Measurements from ENCODE around the gene PDCD2L. TPM values are rescaled to one million over a fixed set of nuclear protein-coding genes. Genes with fewer than 3 reads are reported as not detected.
"Not testable (repeated sequence)": the region's sequence is repeated elsewhere in the genome, so short reads cannot be mapped to it uniquely, and the experiment has no call there.

Gene PDCD2L
- polyA plus RNA-seq, 1 donor, result 9.2 TPM

DNA sequence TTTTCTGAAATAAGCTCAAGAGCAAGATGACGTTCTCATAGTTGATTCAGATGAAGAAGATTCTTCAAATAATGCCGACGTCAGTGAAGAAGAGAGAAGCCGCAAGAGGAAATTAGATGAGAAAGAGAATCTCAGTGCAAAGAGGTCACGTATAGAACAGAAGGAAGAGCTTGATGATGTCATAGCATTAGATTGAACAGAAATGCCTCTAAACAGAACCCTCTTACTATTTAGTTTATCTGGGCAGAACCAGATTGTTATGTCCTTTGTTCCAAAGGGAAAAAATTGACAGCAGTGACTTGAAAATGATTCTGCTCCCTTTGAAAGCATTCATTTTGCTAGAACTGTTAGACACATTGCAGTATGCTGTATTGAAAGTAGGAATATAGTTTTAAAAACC lies 64.8 kb downstream of the PDCD2L start:
- not testable (repeated sequence) for DNase-seq; H3K9me3 ChIP-seq (ENCODE audit: control insufficient read depth, low read depth, low read length); H3K27me3 ChIP-seq (ENCODE audit: control insufficient read depth, insufficient read depth, low read length); H3K27ac ChIP-seq (ENCODE audit: low read length); H3K4me3 ChIP-seq (ENCODE audit: low read length); H3K4me1 ChIP-seq (ENCODE audit: control insufficient read depth, insufficient read depth, low read length)
- peaks cover 71% of the 10 kb centered on the region for H3K36me3 ChIP-seq (ENCODE audit: control insufficient read depth, insufficient read depth, low read length)
- WGBS (ENCODE audit: insufficient coverage, low lambda C conversion rate), result no CpG with 5 or more reads among the region's 5 CpGs

GRCh38 chr19:34471906-34472700 lies 67.9 kb downstream of the PDCD2L start:
- H3K27ac ChIP-seq (ENCODE audit: low read length), result no peak overlapping the region
- H3K4me1 ChIP-seq (ENCODE audit: control insufficient read depth, insufficient read depth, low read length), result no peaks in the 10 kb centered on the region
- H3K9me3 ChIP-seq (ENCODE audit: control insufficient read depth, low read depth, low read length), result no peaks in the 10 kb centered on the region
- WGBS (ENCODE audit: insufficient coverage, low lambda C conversion rate), result 95% methylated on average over 4 of the region's 8 CpGs
- H3K36me3 ChIP-seq (ENCODE audit: control insufficient read depth, insufficient read depth, low read length), result peaks cover 44% of the 10 kb centered on the region
- H3K27me3 ChIP-seq (ENCODE audit: control insufficient read depth, insufficient read depth, low read length), result no peaks in the 10 kb centered on the region
- DNase-seq, result no peak
- H3K4me3 ChIP-seq (ENCODE audit: low read length), result no peak overlapping the region

- H3K4me1 ChIP-seq (ENCODE audit: control insufficient read depth, insufficient read depth, low read length), result no peaks in the 10 kb centered on the region
- no peaks in the 10 kb centered on the region for H3K9me3 ChIP-seq (ENCODE audit: control insufficient read depth, low read depth, low read length)
- H3K4me3 ChIP-seq (ENCODE audit: low read length), result no peak overlapping the region
- no peak for DNase-seq
- peaks cover 31% of the 10 kb centered on the region for H3K36me3 ChIP-seq (ENCODE audit: control insufficient read depth, insufficient read depth, low read length)
- no peak overlapping the region for H3K27ac ChIP-seq (ENCODE audit: low read length)
- 100% methylated on average over 1 of the region's 4 CpGs for WGBS (ENCODE audit: insufficient coverage, low lambda C conversion rate)
- H3K27me3 ChIP-seq (ENCODE audit: control insufficient read depth, insufficient read depth, low read length), result peaks cover 4% of the 10 kb centered on the region
Measured at GRCh38 chr19:34474233-34474989, 70.2 kb downstream of the PDCD2L start.

- no peak overlapping the region for H3K27ac ChIP-seq (ENCODE audit: low read length)
- H3K36me3 ChIP-seq (ENCODE audit: control insufficient read depth, insufficient read depth, low read length), result peaks cover 26% of the 10 kb centered on the region
- H3K4me1 ChIP-seq (ENCODE audit: control insufficient read depth, insufficient read depth, low read length), result no peaks in the 10 kb centered on the region
- no peaks in the 10 kb centered on the region for H3K9me3 ChIP-seq (ENCODE audit: control insufficient read depth, low read depth, low read length)
- peaks cover 8% of the 10 kb centered on the region for H3K27me3 ChIP-seq (ENCODE audit: control insufficient read depth, insufficient read depth, low read length)
- 100% methylated on average over 2 of the region's 9 CpGs for WGBS (ENCODE audit: insufficient coverage, low lambda C conversion rate)
- no peak for DNase-seq
- H3K4me3 ChIP-seq (ENCODE audit: low read length), result no peak overlapping the region
Measured at GRCh38 chr19:34475026-34475974, 71.1 kb downstream of the PDCD2L start.

Other genes starting within 250 kb of the PDCD2L start
- gene LSM14A, start 231.9 kb upstream of the PDCD2L start, polyA plus RNA-seq, result 105 TPM
- 22.5 TPM for gene GARRE1, start 149.8 kb upstream of the PDCD2L start, polyA plus RNA-seq
- gene GPI, start 39.2 kb upstream of the PDCD2L start, polyA plus RNA-seq, result 159 TPM
- 95.4 TPM for gene UBA2, start 24.0 kb downstream of the PDCD2L start, polyA plus RNA-seq
- gene WTIP, start 77.4 kb downstream of the PDCD2L start, polyA plus RNA-seq, result 7.1 TPM